ENCODE results near the gene TMTC4. TPM values are rescaled to one million over a fixed set of nuclear protein-coding genes. Genes with fewer than 3 reads are reported as not detected.

Gene TMTC4
- total and polyA plus RNA-seq, 10 of the 15 experiments (the other 5 are each of a cell fraction or from before 2014, with no cell fraction given), result 3.3 to 24.6 (median 14.5) TPM

GRCh38 chr13:100652510-100652909, 22.1 kb downstream of the TMTC4 start:
- H3K27ac ChIP-seq (ENCODE audit: control insufficient read depth, insufficient read depth), result no peak overlapping the region
- SMC1A ChIA-PET (ENCODE audit: uncharacterized antibody, unreplicated experiment), result interaction anchor here (0.6 kb wide), 1 partner anchor 22 kb away, joined by 3 read pairs; no protein-coding TSS in a partner anchor
- no peaks in the 10 kb centered on the region; a peak in 1 of 4 replicates for H3K36me3 ChIP-seq (ENCODE audit: control insufficient read depth in 2 of 2, insufficient read depth in 2 of 2, low read length in 1 of 2)
- H3K27me3 ChIP-seq (replicated peaks in 1 of 2; ENCODE audit: control insufficient read depth in 2 of 2, insufficient read depth in 2 of 2, low read length in 1 of 2), result no peaks in the 10 kb centered on the region
- RAD21 ChIA-PET (ENCODE audit: unreplicated experiment), result no interaction called here
- H3K9me3 ChIP-seq (replicated peaks; ENCODE audit: control insufficient read depth, insufficient read depth, low read length), result no peaks in the 10 kb centered on the region
- in situ Hi-C loops (cut with MboI), result no loop called here
- H3K79me2 ChIP-seq (ENCODE audit: control insufficient read depth, insufficient read depth, low read length), result no peaks in the 10 kb centered on the region
- no peak overlapping the region for H2AFZ ChIP-seq (ENCODE audit: control insufficient read depth, low read depth, low read length)
- CTCF ChIA-PET, result no interaction called here
- FAIRE-seq (no peak), DNase-seq (ENCODE audit: low read depth, low spot score) (no peak), ATAC-seq (no peak)
- H3K4me1 ChIP-seq (ENCODE audit: control insufficient read depth, insufficient read depth, low read length), result no peaks in the 10 kb centered on the region
- no peak overlapping the region for H3K4me2 ChIP-seq (ENCODE audit: control insufficient read depth, insufficient read depth)
- H3K9ac ChIP-seq (ENCODE audit: control insufficient read depth, insufficient read depth, low read length), result no peak overlapping the region
- 96% methylated on average over 2 of the region's 2 CpGs for WGBS (ENCODE audit: insufficient coverage, insufficient replicate concordance, low lambda C conversion rate, missing lambda C conversion rate)
- no peaks in the 10 kb centered on the region for H4K20me1 ChIP-seq (ENCODE audit: control insufficient read depth, insufficient read depth)
- intact Hi-C loops (cut with micrococcal nuclease; ENCODE audit: unreplicated experiment), result no loop called here
- H3K4me3 ChIP-seq, result no peak overlapping the region
- BruUV-seq (replicated peaks), result no TSS peak
- POLR2A ChIA-PET, result no interaction called here
- TF ChIP-seq SP1 (IDR thresholded peaks at IDR 0.05; ENCODE audit: low read depth, low read length), result no peak
- TF ChIP-seq POLR2A (IDR thresholded peaks at IDR 0.05; ENCODE audit: low read depth, low read length), result no peak
- TF ChIP-seq ETV6 (conservative IDR thresholded peaks at IDR 0.05 in 1 of 2, IDR thresholded peaks at IDR 0.05 in 1 of 2; ENCODE audit: borderline replicate concordance in 1 of 2, low read depth in 1 of 2), result no peak
- TF ChIP-seq POLR2AphosphoS2 (IDR thresholded peaks at IDR 0.05; ENCODE audit: low read depth, low read length), result no peak
- TF ChIP-seq TCF3 (IDR thresholded peaks at IDR 0.05; ENCODE audit: borderline replicate concordance, insufficient read depth, low read depth, low read length), result no peak
- no peak for TF ChIP-seq IKZF1 (conservative IDR thresholded peaks at IDR 0.05)
- no peak for TF ChIP-seq ZBTB4 (CRISPR knock-in tag; IDR thresholded peaks at IDR 0.05)
- no peak for TF ChIP-seq ATF2 (IDR thresholded peaks at IDR 0.05; ENCODE audit: low read length)
- no peak for TF ChIP-seq NRF1 (conservative IDR thresholded peaks at IDR 0.05; ENCODE audit: low read depth, low read length)
- no peak for TF ChIP-seq PML (IDR thresholded peaks at IDR 0.05; ENCODE audit: low read length)
- no peak for TF ChIP-seq STAT3 (IDR thresholded peaks at IDR 0.05; ENCODE audit: low read depth, low read length)
- no peak for TF ChIP-seq ZNF622 (IDR thresholded peaks at IDR 0.05)
- no peak for TF ChIP-seq ZBTB11 (CRISPR knock-in tag; IDR thresholded peaks at IDR 0.05)
- TF ChIP-seq ATF7 (IDR thresholded peaks at IDR 0.05; ENCODE audit: low read depth), result no peak
- no peak for TF ChIP-seq CTCF (IDR thresholded peaks at IDR 0.05 in 2 of 3, conservative IDR thresholded peaks at IDR 0.05 in 1 of 3; ENCODE audit: control insufficient read depth in 2 of 3, extremely low read depth in 1 of 3, insufficient read depth in 1 of 3, low read depth in 3 of 3, low read length in 3 of 3)
